8988T (cell line): ENCODE results near the gene VPS25.

ENCODE experiments used
- DNase-seq: peaks from one replicate; pipeline ENCODE4 v3.0.0; 2011

Gene VPS25

DNA sequence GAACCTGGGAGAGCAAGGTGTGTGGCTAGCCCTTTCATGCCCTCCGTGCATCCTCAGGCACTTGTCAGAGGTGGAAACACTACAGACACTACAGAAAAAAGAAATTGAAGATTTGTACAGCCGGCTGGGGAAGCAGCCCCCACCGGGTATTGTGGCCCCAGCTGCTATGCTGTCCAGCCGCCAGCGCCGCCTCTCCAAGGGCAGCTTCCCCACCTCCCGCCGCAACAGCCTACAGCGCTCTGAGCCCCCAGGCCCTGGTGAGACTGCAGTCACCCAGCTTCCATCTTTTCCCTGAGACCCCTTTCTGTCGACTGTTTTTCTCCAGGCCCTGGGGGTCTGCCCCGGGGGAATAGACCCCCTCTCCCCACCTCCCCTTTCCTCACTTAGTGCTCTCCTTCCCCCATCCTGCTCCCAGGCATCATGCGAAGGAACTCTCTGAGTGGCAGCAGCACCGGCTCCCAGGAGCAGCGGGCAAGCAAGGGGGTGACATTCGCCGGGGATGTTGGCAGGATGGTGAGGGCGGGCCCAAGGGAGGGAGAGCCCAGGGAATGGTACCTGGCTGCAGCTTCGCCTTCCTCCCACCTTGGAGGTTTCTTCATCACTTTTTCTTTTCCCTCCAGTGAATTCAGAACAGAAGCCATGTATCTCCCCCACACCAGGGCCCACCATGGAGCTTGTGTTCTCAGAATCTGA, 23.0 kb downstream of the VPS25 start:
- no peak for DNase-seq

GRCh38 chr17:42797067-42798007, 24.1 kb downstream of the VPS25 start:
- DNase-seq: no peak

DNA sequence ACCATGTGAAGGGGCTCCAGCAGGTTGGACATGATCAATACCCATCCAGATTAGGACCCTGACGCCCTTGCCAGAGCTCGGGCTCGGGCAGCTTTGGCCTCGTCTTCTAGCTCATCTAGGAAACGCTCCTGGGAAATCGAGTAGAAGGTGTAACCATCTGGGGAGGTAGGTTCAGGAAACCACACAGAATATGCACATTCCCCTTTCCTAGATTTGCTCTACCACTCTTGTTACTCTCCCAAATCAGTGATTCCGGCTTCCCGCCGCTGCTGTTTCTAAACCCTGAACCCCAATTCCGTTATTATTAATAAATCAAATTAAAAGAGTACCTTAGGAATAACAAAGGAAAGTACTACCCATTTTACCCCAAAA, 24.7 kb downstream of the VPS25 start:
- no peak for DNase-seq

GRCh38 chr17:42798383-42799380, 25.4 kb downstream of the VPS25 start, which contains the start of the genes CNTD1 and COA3:
CNTD1 (plus strand) TSS chr17:42798861; CDS start chr17:42799068, 207 bp downstream.
COA3 (minus strand) TSS chr17:42798704; CDS start chr17:42798681, 23 bp downstream.
- DNase-seq: peak; percentile 61

GRCh38 chr17:42803074-42803883, 30.0 kb downstream of the VPS25 start:
- no peak for DNase-seq

- no peak for DNase-seq
Observed at GRCh38 chr17:42804918-42805367, 31.7 kb downstream of the VPS25 start.

GRCh38 chr17:42806249-42806648, 33.0 kb downstream of the VPS25 start:
- DNase-seq: no peak

GRCh38 chr17:42809250-42809649, 36.0 kb downstream of the VPS25 start:
- DNase-seq: no peak

GRCh38 chr17:42814633-42815399, 41.6 kb downstream of the VPS25 start:
- no peak for DNase-seq

DNA sequence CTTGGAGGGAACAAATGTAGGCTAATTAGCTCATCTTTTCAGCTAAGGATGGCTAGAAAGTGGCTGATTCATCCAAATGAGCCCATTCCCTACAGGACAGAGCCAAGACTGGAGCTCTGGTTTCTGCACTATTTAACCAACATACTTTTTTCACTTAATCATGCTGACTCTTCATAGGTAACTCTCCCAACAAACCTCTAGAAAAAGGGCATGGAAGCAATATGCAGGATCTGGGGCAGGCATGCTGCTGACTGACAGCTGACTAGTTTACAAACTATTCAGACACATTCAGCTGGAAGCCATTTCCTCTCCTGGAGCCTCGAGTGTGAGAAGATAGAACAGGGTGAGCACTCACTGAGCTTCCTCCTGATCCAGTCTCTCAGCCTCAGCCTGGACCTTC, 44.6 kb downstream of the VPS25 start:
- DNase-seq: no peak

DNA sequence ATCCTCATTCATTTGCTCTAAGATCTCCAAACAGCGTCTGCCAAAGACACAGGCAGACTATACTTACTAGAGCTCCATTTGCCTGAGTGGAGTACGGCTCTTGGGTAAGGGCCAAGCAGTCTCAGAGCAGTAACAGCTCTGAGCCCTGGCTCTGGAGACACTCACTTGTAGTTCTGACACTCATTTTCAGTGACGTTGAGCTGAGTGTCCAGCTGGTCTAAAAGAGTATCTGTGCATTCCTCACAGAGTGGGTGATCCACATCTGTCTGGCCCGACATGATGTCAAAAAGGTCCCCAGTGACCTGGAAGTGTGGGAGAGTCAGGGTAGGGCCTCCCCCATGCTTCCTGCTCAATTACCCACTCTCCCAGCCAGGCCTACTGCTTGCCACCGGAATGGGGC, 45.1 kb downstream of the VPS25 start:
- DNase-seq: no peak

- no peak for DNase-seq
Observed at GRCh38 chr17:42819939-42820535, 46.8 kb downstream of the VPS25 start.

- no peak for DNase-seq
Observed at GRCh38 chr17:42821176-42821575, 47.9 kb downstream of the VPS25 start.

DNA sequence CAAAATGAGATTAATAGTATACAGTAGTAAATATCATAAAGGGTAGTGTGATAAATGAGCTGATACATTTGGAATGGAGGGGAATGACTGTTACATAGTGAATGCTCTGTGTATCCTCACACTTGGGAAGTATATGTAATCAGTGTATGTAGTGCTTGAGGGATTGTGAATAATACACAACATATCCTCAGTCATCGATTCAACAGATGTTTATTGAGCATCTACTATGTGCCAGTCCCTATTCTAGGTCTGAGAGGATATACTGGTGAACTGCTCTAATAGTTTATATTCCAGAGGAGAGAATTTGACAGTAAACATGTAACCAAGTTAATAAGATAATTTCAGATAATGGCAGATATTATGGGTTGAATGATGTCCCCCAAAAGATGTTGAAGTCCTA, 54.2 kb downstream of the VPS25 start:
- DNase-seq: no peak
